ENCODE measurements around the gene RIPOR2. TPM values are rescaled to one million over a fixed set of nuclear protein-coding genes. Genes with fewer than 3 reads are reported as not detected.

The RIPOR2 gene
- total and polyA plus RNA-seq, 10 of the 15 experiments (the other 5 are each of a cell fraction or from before 2014, with no cell fraction given), result 22.2 to 48.2 (median 34.7) TPM

GRCh38 chr6:24932832-24933231, 2.9 kb downstream of the RIPOR2 start:
- Histone ChIP-seq H3K79me2 (ENCODE audit: control insufficient read depth, insufficient read depth, low read length) (peaks cover 63% of the 10 kb centered on the region), H3K4me1 (ENCODE audit: control insufficient read depth, insufficient read depth, low read length) (peaks cover 54% of the 10 kb centered on the region), H3K9ac (ENCODE audit: control insufficient read depth, insufficient read depth, low read length) (peak overlapping the region; percentile 36), H3K4me2 (ENCODE audit: control insufficient read depth, insufficient read depth) (peak overlapping the region; percentile 90), H3K36me3 (ENCODE audit: control insufficient read depth in 2 of 2, insufficient read depth in 2 of 2, low read length in 1 of 2) (no peaks in the 10 kb centered on the region), H2AFZ (ENCODE audit: control insufficient read depth, low read depth, low read length) (no peak overlapping the region), H3K27ac (ENCODE audit: control insufficient read depth, insufficient read depth) (peak overlapping the region; percentile 75), H3K27me3 (replicated peaks in 1 of 2; ENCODE audit: control insufficient read depth in 2 of 2, insufficient read depth in 2 of 2, low read length in 1 of 2) (no peaks in the 10 kb centered on the region), H3K9me3 (replicated peaks; ENCODE audit: control insufficient read depth, insufficient read depth, low read length) (no peaks in the 10 kb centered on the region), H3K4me3 (peak overlapping the region; percentile 74), H4K20me1 (ENCODE audit: control insufficient read depth, insufficient read depth) (no peaks in the 10 kb centered on the region)
- intact Hi-C loops (cut with micrococcal nuclease; ENCODE audit: unreplicated experiment) (loop anchor here (1.0 to 10.0 kb wide), 8 partner anchors 16 to 1092 kb away; a partner anchor contains a TSS), in situ Hi-C loops (cut with MboI) (no loop called here)
- FAIRE-seq, result no peak
- BruUV-seq (replicated peaks), result no TSS peak
- POLR2A ChIA-PET, result interaction anchor here (0.8 to 3.4 kb wide), 9 partner anchors 17 to 120 kb away, joined by 3 to 22 read pairs (median 4); no protein-coding TSS in a partner anchor
- DNase-seq (ENCODE audit: low read depth, low spot score), result no peak
- SMC1A ChIA-PET (ENCODE audit: uncharacterized antibody, unreplicated experiment), result interaction anchor here (0.7 to 14.8 kb wide), 30 partner anchors 8 to 138 kb away, joined by 3 to 299 read pairs (median 10); no protein-coding TSS in a partner anchor
- peak; percentile 45 for ATAC-seq
- CTCF ChIA-PET, result interaction anchor here (0.6 to 13.0 kb wide), 38 partner anchors 8 to 216 kb away, joined by 3 to 376 read pairs (median 13); no protein-coding TSS in a partner anchor
- WGBS (ENCODE audit: insufficient coverage, insufficient replicate concordance, low lambda C conversion rate, missing lambda C conversion rate), result 2% methylated on average over 3 of the region's 3 CpGs
- RAD21 ChIA-PET (ENCODE audit: unreplicated experiment), result interaction anchor here (0.8 to 10.1 kb wide), 19 partner anchors 14 to 138 kb away, joined by 3 to 229 read pairs (median 9); no protein-coding TSS in a partner anchor
- TF ChIP-seq MEF2B (IDR thresholded peaks at IDR 0.05; ENCODE audit: partially characterized antibody, poor library complexity, severe bottlenecking) (peak; percentile 82), CBFB (IDR thresholded peaks at IDR 0.05; ENCODE audit: low read depth) (0 out of 2 replicates have a peak, but pooled peaks have one; percentile 33), BMI1 (IDR thresholded peaks at IDR 0.05; ENCODE audit: borderline replicate concordance) (no peak), HSF1 (IDR thresholded peaks at IDR 0.05; ENCODE audit: low read depth, low read length) (no peak), GABPA (IDR thresholded peaks at IDR 0.05; ENCODE audit: low read depth) (no peak), TAF1 (IDR thresholded peaks at IDR 0.05; ENCODE audit: borderline replicate concordance, low read depth, low read length) (no peak), FOXM1 (IDR thresholded peaks at IDR 0.05; ENCODE audit: low read depth, low read length) (no peak; the same call in 1 of the 2 replicates), SUPT20H (IDR thresholded peaks at IDR 0.05; ENCODE audit: borderline replicate concordance, control insufficient read depth, low read depth, low read length) (no peak), CBX3 (IDR thresholded peaks at IDR 0.05; ENCODE audit: borderline replicate concordance, low read depth) (no peak), SPI1 (IDR thresholded peaks at IDR 0.05; ENCODE audit: borderline replicate concordance, insufficient read depth, low read depth, low read length) (no peak), MXI1 (IDR thresholded peaks at IDR 0.05; ENCODE audit: low read depth, low read length) (no peak), RFX5 (IDR thresholded peaks at IDR 0.05; ENCODE audit: low read depth, low read length) (no peak), NFIC (IDR thresholded peaks at IDR 0.05; ENCODE audit: low read depth, low read length) (peak; percentile 34; the same call in 1 of the 2 replicates), ETV6 (conservative IDR thresholded peaks at IDR 0.05 in 1 of 2, IDR thresholded peaks at IDR 0.05 in 1 of 2; ENCODE audit: borderline replicate concordance in 1 of 2, low read depth in 1 of 2) (0 out of 4 replicates have a peak, but pooled peaks of 1 of the 2 experiments have one; percentile 21), E4F1 (IDR thresholded peaks at IDR 0.05; ENCODE audit: borderline replicate concordance, partially characterized antibody) (no peak), ATF2 (IDR thresholded peaks at IDR 0.05; ENCODE audit: low read length) (peak; percentile 53; the same call in 1 of the 2 replicates), ZSCAN29 (IDR thresholded peaks at IDR 0.05) (no peak), EZH2 (IDR thresholded peaks at IDR 0.05; ENCODE audit: borderline replicate concordance, control insufficient read depth, low read depth, low read length) (no peak)
